ENCODE results near the gene MAN2B1. TPM values are rescaled to one million over a fixed set of nuclear protein-coding genes. Genes with fewer than 3 reads are reported as not detected.
A peak's percentile ranks its signal among the peaks of the same experiment; 100 is the strongest.

Gene MAN2B1
- total RNA-seq, 1 donor from 2014 or later = 35.8 TPM

- TF ChIP-seq EZH2 (IDR thresholded peaks at IDR 0.05) (no peak), CTCF (IDR thresholded peaks at IDR 0.05) (no peak), EZH2phosphoT487 (IDR thresholded peaks at IDR 0.05) (no peak)
- Histone ChIP-seq H3K27ac (no peak overlapping the region), H3F3A (ENCODE audit: low read depth) (no peaks in the 10 kb centered on the region), H3K36me3 (no peaks in the 10 kb centered on the region), H3K79me2 (ENCODE audit: low read depth) (no peaks in the 10 kb centered on the region), H3K4me2 (no peak overlapping the region), H3K4me3 (no peak overlapping the region), H3K9me3 (ENCODE audit: low read depth) (no peaks in the 10 kb centered on the region), H3K9ac (no peak overlapping the region), H4K20me1 (ENCODE audit: low read depth) (no peaks in the 10 kb centered on the region), H2AFZ (replicated peaks) (no peak overlapping the region), H3K27me3 (no peaks in the 10 kb centered on the region), H3K4me1 (no peaks in the 10 kb centered on the region)
- no peak for DNase-seq (ENCODE audit: low spot score)
- no peak overlapping the region for H3K4me3 Mint-ChIP-seq
- no peaks in the 10 kb centered on the region for H3K9me3 Mint-ChIP-seq
- no peaks in the 10 kb centered on the region for H3K4me1 Mint-ChIP-seq
- peaks cover 2% of the 10 kb centered on the region for H3K27me3 Mint-ChIP-seq (ENCODE audit: insufficient read depth, low read depth)
- H3K27ac Mint-ChIP-seq = no peak overlapping the region
- H3K36me3 Mint-ChIP-seq = peaks cover 14% of the 10 kb centered on the region
These were observed 68.9 kb downstream of the MAN2B1 start for GRCh38 chr19:12597594-12597993.

- peaks cover 14% of the 10 kb centered on the region for H3K36me3 Mint-ChIP-seq
- H3K36me3 ChIP-seq = no peaks in the 10 kb centered on the region
- H3K9me3 ChIP-seq (ENCODE audit: low read depth) = no peaks in the 10 kb centered on the region
- no peaks in the 10 kb centered on the region for H3F3A ChIP-seq (ENCODE audit: low read depth)
- peaks cover 2% of the 10 kb centered on the region for H3K27me3 Mint-ChIP-seq (ENCODE audit: insufficient read depth, low read depth)
- H4K20me1 ChIP-seq (ENCODE audit: low read depth) = no peaks in the 10 kb centered on the region
- no peak overlapping the region for H3K4me2 ChIP-seq
- DNase-seq (ENCODE audit: low spot score) = no peak
- no peak overlapping the region for H2AFZ ChIP-seq (replicated peaks)
- no peak overlapping the region for H3K27ac Mint-ChIP-seq
- no peaks in the 10 kb centered on the region for H3K27me3 ChIP-seq
- no peaks in the 10 kb centered on the region for H3K4me1 Mint-ChIP-seq
- H3K27ac ChIP-seq = no peak overlapping the region
- no peaks in the 10 kb centered on the region for H3K9me3 Mint-ChIP-seq
- H3K4me3 Mint-ChIP-seq = no peak overlapping the region
- H3K4me1 ChIP-seq = no peaks in the 10 kb centered on the region
- TF ChIP-seq EZH2phosphoT487 (IDR thresholded peaks at IDR 0.05) = no peak
- TF ChIP-seq CTCF (IDR thresholded peaks at IDR 0.05) = no peak
- no peak for TF ChIP-seq EZH2 (IDR thresholded peaks at IDR 0.05)
- no peaks in the 10 kb centered on the region for H3K79me2 ChIP-seq (ENCODE audit: low read depth)
- H3K4me3 ChIP-seq = no peak overlapping the region
- H3K9ac ChIP-seq = no peak overlapping the region
These were observed 69.5 kb downstream of the MAN2B1 start for GRCh38 chr19:12596927-12597548.

Small RNA genes within 50 kb of the gene (small RNA-seq; reads per million reads assigned to genes)
- 928 reads per million, percentile 99 among the genes with 10 or more reads in this experiment for gene SNORD41

Other genes with a start within 250 kb of the MAN2B1 start
- 15.8 and 18.9 TPM in 2 replicates for gene ZNF443, start 225.7 kb downstream of the MAN2B1 start, total RNA-seq (ENCODE audit: low replicate concordance)
- gene ZNF709, start 181.9 kb downstream of the MAN2B1 start, total RNA-seq (ENCODE audit: low replicate concordance) = 10.9 and 14.6 TPM in 2 replicates
- gene ZNF564, start 115.3 kb downstream of the MAN2B1 start, total RNA-seq (ENCODE audit: low replicate concordance) = 13.9 and 15.0 TPM in 2 replicates
- gene ZNF490, start 55.9 kb downstream of the MAN2B1 start, total RNA-seq (ENCODE audit: low replicate concordance) = 6.8 and 16.7 TPM in 2 replicates
- 27.1 and 60.7 TPM in 2 replicates for gene ZNF791, start 55.8 kb downstream of the MAN2B1 start, total RNA-seq (ENCODE audit: low replicate concordance)
- 11.0 and 15.9 TPM in 2 replicates for gene WDR83, start 65 bp upstream of the MAN2B1 start, total RNA-seq (ENCODE audit: low replicate concordance)
- 78.3 and 108 TPM in 2 replicates for gene DHPS, start 15.1 kb upstream of the MAN2B1 start, total RNA-seq (ENCODE audit: low replicate concordance)
- not detected in 2 replicates for gene GNG14, start 21.3 kb upstream of the MAN2B1 start, total RNA-seq (ENCODE audit: low replicate concordance)
- gene FBXW9, start 29.9 kb upstream of the MAN2B1 start, total RNA-seq (ENCODE audit: low replicate concordance) = 4.0 and 21.4 TPM in 2 replicates
- gene TNPO2, start 57.2 kb upstream of the MAN2B1 start, total RNA-seq (ENCODE audit: low replicate concordance) = 58.1 and 87.4 TPM in 2 replicates
- gene TRIR, start 67.9 kb upstream of the MAN2B1 start, total RNA-seq (ENCODE audit: low replicate concordance) = 105 and 194 TPM in 2 replicates
- gene GET3, start 70.8 kb upstream of the MAN2B1 start, total RNA-seq (ENCODE audit: low replicate concordance) = 62.9 and 99.6 TPM in 2 replicates
- not detected in 2 replicates for gene BEST2, start 85.0 kb upstream of the MAN2B1 start, total RNA-seq (ENCODE audit: low replicate concordance)
- 14.3 and 25.1 TPM in 2 replicates for gene HOOK2, start 108.8 kb upstream of the MAN2B1 start, total RNA-seq (ENCODE audit: low replicate concordance)
- 1.5 and 12.6 TPM in 2 replicates for gene JUNB, start 124.7 kb upstream of the MAN2B1 start, total RNA-seq (ENCODE audit: low replicate concordance)
- 463 and 727 TPM in 2 replicates for gene PRDX2, start 135.1 kb upstream of the MAN2B1 start, total RNA-seq (ENCODE audit: low replicate concordance)
- gene THSD8, start 135.3 kb upstream of the MAN2B1 start, total RNA-seq (ENCODE audit: low replicate concordance) = not detected in 2 replicates
- 60.3 and 61.3 TPM in 2 replicates for gene RNASEH2A, start 139.8 kb upstream of the MAN2B1 start, total RNA-seq (ENCODE audit: low replicate concordance)
- 0.19 TPM in 1 of 2 replicates, not detected in the other for gene RTBDN, start 167.8 kb upstream of the MAN2B1 start, total RNA-seq (ENCODE audit: low replicate concordance)
- gene MAST1, start 171.8 kb upstream of the MAN2B1 start, total RNA-seq (ENCODE audit: low replicate concordance) = 8.3 and 13.3 TPM in 2 replicates
- 8.7 and 16.5 TPM in 2 replicates for gene DNASE2, start 214.7 kb upstream of the MAN2B1 start, total RNA-seq (ENCODE audit: low replicate concordance)
- 0.43 and 0.64 TPM in 2 replicates for gene KLF1, start 220.5 kb upstream of the MAN2B1 start, total RNA-seq (ENCODE audit: low replicate concordance)
- gene GCDH, start 224.4 kb upstream of the MAN2B1 start, total RNA-seq (ENCODE audit: low replicate concordance) = 39.5 and 75.0 TPM in 2 replicates